SU-DHL-6 (cell line): ENCODE measurements around the gene COL5A1.

Source experiments
- H2AFZ ChIP-seq: fragments of 200-600 bp; sonication (generic); 2 replicates; pipeline ENCODE4 v1.6.1; 2014; ENCODE audit warnings: low read depth, mild to moderate bottlenecking, moderate library complexity, mixed read lengths, antibody characterized with exemption, low read length; ENCODE audit not compliant: severe bottlenecking
- H3F3A ChIP-seq: fragments of 200-600 bp; shearing (Covaris generic); 2 replicates; pipeline ENCODE4 v1.6.0; 2016; ENCODE audit warnings: antibody characterized with exemption, mild to moderate bottlenecking; ENCODE audit not compliant: insufficient read depth
- H3K27ac ChIP-seq: fragments of 200-600 bp; sonication (generic); 2 replicates; pipeline ENCODE4 v1.5.1; 2016; ENCODE audit warnings: low read depth, mild to moderate bottlenecking, low read length, moderate library complexity, mixed read lengths
- H3K27me3 ChIP-seq: fragments of 200-600 bp; sonication (generic), shearing (Covaris generic); 2 replicates; pipeline ENCODE4 v1.6.0; 2014; ENCODE audit warnings: mild to moderate bottlenecking, low read length
- H3K36me3 ChIP-seq: fragments of 200-600 bp; sonication (generic); 2 replicates; pipeline ENCODE4 v1.6.1; 2014; ENCODE audit warnings: mild to moderate bottlenecking, low read length, mixed read lengths
- H3K4me2 ChIP-seq: fragments of 300-600, 200-600 bp; shearing (Covaris generic), sonication (generic); 2 replicates; pipeline ENCODE4 v1.6.0; 2014; ENCODE audit warnings: low read length, low read depth, mild to moderate bottlenecking; ENCODE audit not compliant: poor library complexity, severe bottlenecking
- H3K4me3 ChIP-seq: fragments of 200-600 bp; sonication (generic); 2 replicates; pipeline ENCODE4 v1.5.1; 2014; ENCODE audit warnings: antibody characterized with exemption, low read length, mild to moderate bottlenecking, mixed read lengths; ENCODE audit not compliant: insufficient read depth, poor library complexity, severe bottlenecking
- H3K79me2 ChIP-seq: fragments of 200-600 bp; sonication (generic); 2 replicates; pipeline ENCODE4 v1.6.1; 2014; ENCODE audit warnings: mild to moderate bottlenecking, low read length, moderate library complexity; ENCODE audit not compliant: insufficient read depth
- H3K9ac ChIP-seq: fragments of 200-600 bp; sonication (generic); 2 replicates; pipeline ENCODE4 v1.7.0; 2014; ENCODE audit warnings: mild to moderate bottlenecking, low read length
- H3K9me2 ChIP-seq: fragments of 200-600 bp; sonication (generic); replicated peaks from 2 replicates; pipeline ENCODE4 v1.6.1; 2014; ENCODE audit warnings: low read length; ENCODE audit not compliant: insufficient read depth
- H3K9me3 ChIP-seq: fragments of 200-600 bp; sonication (generic); 2 replicates; pipeline ENCODE4 v1.6.1; 2014; ENCODE audit warnings: low read length, mixed read lengths; ENCODE audit not compliant: insufficient read depth
- H4K20me1 ChIP-seq: fragments of 200-600 bp; sonication (generic); 2 replicates; pipeline ENCODE4 v1.6.1; 2014; ENCODE audit warnings: low read depth, mild to moderate bottlenecking, antibody characterized with exemption, low read length, moderate library complexity, mixed read lengths
- CTCF ChIP-seq: fragments of 200-600 bp; sonication (generic); IDR thresholded peaks from one replicate; pipeline ENCODE4 v1.5.1; 2017; ENCODE audit warnings: antibody characterized with exemption, mild to moderate bottlenecking, low read length, moderate library complexity; ENCODE audit not compliant: insufficient read depth, poor library complexity, severe bottlenecking
- EZH2phosphoT487 ChIP-seq: fragments of 200-600 bp; sonication (generic), shearing (Covaris generic); conservative IDR thresholded peaks from 2 replicates; pipeline ENCODE4 v1.6.1; 2018; ENCODE audit warnings: mild to moderate bottlenecking, antibody characterized with exemption, low read length, moderate library complexity, mixed read lengths

COL5A1 gene

GRCh38 chr9:134820901-134821300 is 179.3 kb downstream of the COL5A1 start:
- H3K9me2 ChIP-seq, result no peaks in the 10 kb centered on the region
- no peaks in the 10 kb centered on the region for H3K36me3 ChIP-seq
- H3K79me2 ChIP-seq, result no peaks in the 10 kb centered on the region
- no peak overlapping the region for H3K27ac ChIP-seq
- H3K9me3 ChIP-seq, result no peaks in the 10 kb centered on the region
- H3K9ac ChIP-seq, result no peak overlapping the region
- no peaks in the 10 kb centered on the region for H4K20me1 ChIP-seq
- no peaks in the 10 kb centered on the region for H3K27me3 ChIP-seq
- H3K4me3 ChIP-seq, result no peak overlapping the region
- H3K4me2 ChIP-seq, result no peak overlapping the region
- no peaks in the 10 kb centered on the region for H3F3A ChIP-seq
- H2AFZ ChIP-seq, result no peak overlapping the region
- TF ChIP-seq EZH2phosphoT487 (no peak), CTCF (no peak)

GRCh38 chr9:134822541-134822940 is 180.9 kb downstream of the COL5A1 start:
- no peak overlapping the region for H3K4me2 ChIP-seq
- no peaks in the 10 kb centered on the region for H3K36me3 ChIP-seq
- no peaks in the 10 kb centered on the region for H3F3A ChIP-seq
- no peak overlapping the region for H3K27ac ChIP-seq
- TF ChIP-seq CTCF (no peak), EZH2phosphoT487 (no peak)
- H3K9me2 ChIP-seq, result no peaks in the 10 kb centered on the region
- H3K27me3 ChIP-seq, result no peaks in the 10 kb centered on the region
- no peak overlapping the region for H3K9ac ChIP-seq
- no peaks in the 10 kb centered on the region for H3K79me2 ChIP-seq
- H2AFZ ChIP-seq, result no peak overlapping the region
- H4K20me1 ChIP-seq, result no peaks in the 10 kb centered on the region
- H3K4me3 ChIP-seq, result no peak overlapping the region
- H3K9me3 ChIP-seq, result no peaks in the 10 kb centered on the region

GRCh38 chr9:134823623-134824022 is 182.0 kb downstream of the COL5A1 start:
- Histone ChIP-seq H3K79me2 (no peaks in the 10 kb centered on the region), H2AFZ (no peak overlapping the region), H3K9ac (no peak overlapping the region), H3K36me3 (no peaks in the 10 kb centered on the region), H3K4me3 (no peak overlapping the region), H3K9me2 (no peaks in the 10 kb centered on the region), H3K4me2 (no peak overlapping the region), H3F3A (no peaks in the 10 kb centered on the region), H3K27me3 (no peaks in the 10 kb centered on the region), H4K20me1 (no peaks in the 10 kb centered on the region), H3K9me3 (no peaks in the 10 kb centered on the region), H3K27ac (no peak overlapping the region)
- TF ChIP-seq EZH2phosphoT487 (no peak), CTCF (no peak)

- no peaks in the 10 kb centered on the region for H4K20me1 ChIP-seq
- no peaks in the 10 kb centered on the region for H3K9me2 ChIP-seq
- no peak overlapping the region for H3K4me3 ChIP-seq
- H3K79me2 ChIP-seq, result no peaks in the 10 kb centered on the region
- H3K27me3 ChIP-seq, result no peaks in the 10 kb centered on the region
- no peaks in the 10 kb centered on the region for H3K9me3 ChIP-seq
- no peak overlapping the region for H3K4me2 ChIP-seq
- no peaks in the 10 kb centered on the region for H3K36me3 ChIP-seq
- no peak overlapping the region for H3K27ac ChIP-seq
- no peak overlapping the region for H2AFZ ChIP-seq
- H3K9ac ChIP-seq, result no peak overlapping the region
- TF ChIP-seq EZH2phosphoT487 (no peak), CTCF (no peak)
- H3F3A ChIP-seq, result no peaks in the 10 kb centered on the region
These were observed 183.0 kb downstream of the COL5A1 start for GRCh38 chr9:134824583-134824982.
